Glomerular visceral epithelial cell (primary cell): ENCODE results near the gene ANKMY1.
"Not testable (repeated sequence)": the region's sequence is repeated elsewhere in the genome, so short reads cannot be mapped to it uniquely, and the experiment has no call there.

Experiments
- DNase-seq: peaks from one replicate; pipeline ENCODE4 v3.0.0-alpha.2; 2016; ENCODE audit errors: extremely low spot score

Gene ANKMY1

GRCh38 chr2:240505910-240506309 lies 51.9 kb downstream of the ANKMY1 start:
- DNase-seq = no peak

GRCh38 chr2:240503848-240504247 lies 53.9 kb downstream of the ANKMY1 start:
- DNase-seq = no peak

DNA sequence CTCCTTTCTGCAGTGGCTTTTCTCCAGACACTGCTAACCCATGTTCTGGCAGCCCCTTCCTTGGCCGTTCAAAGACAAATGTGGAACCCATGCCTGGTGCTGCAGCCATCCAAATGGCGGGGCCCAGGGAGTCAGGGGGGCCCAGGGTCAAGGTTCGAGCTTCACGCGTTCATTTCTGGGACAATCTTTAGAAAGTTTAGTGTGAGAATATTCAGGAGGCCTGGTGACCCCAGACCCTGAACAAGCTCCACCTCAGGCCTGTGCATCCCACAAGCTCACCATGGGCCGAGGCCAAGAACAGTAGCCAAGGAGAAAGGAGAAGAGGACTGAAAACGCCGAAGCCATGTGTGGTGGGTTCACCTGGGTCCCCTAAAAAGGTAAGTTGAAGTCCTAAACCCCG lies 54.4 kb downstream of the ANKMY1 start:
- DNase-seq = no peak

DNA sequence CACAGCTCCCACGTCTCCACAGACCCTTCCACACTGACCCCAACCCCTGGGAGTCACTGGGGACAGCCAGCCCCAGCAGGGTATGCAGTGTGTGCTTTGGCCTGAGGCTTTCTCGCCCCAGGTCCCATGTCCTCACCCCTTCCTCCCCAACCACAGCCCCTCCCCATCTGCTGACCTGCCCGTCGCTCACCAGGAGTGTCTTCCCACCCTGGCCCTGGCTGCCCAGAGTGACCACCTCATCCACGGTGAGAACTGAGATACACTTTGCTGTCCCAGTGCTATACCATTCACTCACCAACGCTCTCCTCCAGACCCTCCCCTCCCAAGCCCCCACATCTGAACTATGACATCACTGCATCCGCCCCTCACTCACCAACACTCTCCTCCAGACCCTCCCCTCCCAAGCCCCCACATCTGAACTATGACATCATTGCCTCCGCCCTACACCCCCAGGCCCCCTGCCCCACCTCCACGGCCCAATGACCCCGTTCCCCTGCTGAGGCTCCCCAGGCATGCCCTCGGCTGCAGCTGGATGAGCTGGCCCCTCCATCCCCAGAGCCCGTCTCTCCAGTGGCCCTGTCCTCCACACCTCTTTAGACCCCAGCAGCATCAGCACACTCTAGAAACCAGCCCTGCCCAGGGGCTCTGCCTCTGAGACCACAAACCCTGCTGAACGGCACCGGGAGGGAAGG lies 55.2 kb downstream of the ANKMY1 start:
- DNase-seq = no peak

- no peak for DNase-seq
Observed at GRCh38 chr2:240502059-240502429, 55.7 kb downstream of the ANKMY1 start.

- no peak for DNase-seq
Observed at GRCh38 chr2:240501531-240501991, 56.2 kb downstream of the ANKMY1 start.

DNA sequence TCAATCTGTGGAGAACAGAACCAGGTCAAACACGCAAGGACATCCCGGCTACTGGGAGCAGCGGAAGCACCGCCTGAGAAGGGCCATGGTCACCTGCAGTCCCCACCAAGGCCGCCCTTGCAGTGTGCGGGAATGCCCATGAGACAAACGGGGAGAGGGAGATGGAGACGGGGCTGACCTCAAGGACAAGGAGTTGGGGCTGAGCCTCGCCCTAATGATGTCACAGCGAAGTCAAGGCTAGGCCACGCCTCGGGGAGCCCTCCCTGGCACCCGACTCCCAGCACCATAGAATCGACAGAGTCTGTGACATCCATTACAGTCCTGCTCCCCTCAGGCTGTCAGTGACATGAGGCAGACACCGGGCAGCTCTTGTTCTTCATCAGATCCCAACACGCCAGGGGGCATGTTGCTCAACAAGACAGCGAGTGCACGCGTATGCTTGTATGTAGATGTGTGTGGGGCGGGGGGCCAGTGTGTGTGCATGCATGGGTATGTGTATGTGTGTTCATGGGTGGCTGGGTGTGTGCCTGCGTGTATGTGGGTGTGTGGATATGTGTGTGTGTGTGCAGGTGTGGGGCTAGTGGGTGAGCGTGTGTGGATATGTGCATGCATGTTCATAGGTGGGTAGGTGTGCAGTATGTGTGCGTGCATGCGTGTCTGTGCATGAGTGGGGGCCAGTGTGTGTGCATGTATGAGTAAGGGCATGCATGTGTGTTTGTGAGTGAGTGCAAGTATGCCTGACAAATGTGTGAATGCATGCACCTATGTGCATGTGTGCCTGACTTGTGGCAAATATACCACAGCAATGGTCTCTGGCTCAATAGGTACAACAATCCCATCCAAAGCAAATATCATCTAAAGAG lies 57.0 kb downstream of the ANKMY1 start:
- no peak for DNase-seq

GRCh38 chr2:240499309-240500301 lies 58.2 kb downstream of the ANKMY1 start:
- no peak for DNase-seq

DNA sequence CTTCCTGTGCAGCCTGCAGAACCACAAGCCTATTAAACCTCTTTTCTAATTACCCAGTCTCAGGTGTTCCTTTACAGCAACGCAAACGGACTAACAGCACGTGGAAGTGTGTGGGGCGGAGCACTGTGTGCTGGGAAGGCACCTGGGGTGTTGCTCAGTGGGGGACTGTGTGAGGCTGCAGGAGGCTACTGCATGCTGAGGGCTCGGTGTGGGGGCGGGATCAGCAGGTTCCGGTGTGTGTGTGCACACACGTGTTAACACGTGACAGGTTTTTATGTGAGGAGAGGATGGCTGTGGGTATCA lies 58.9 kb downstream of the ANKMY1 start:
- DNase-seq = no peak

- DNase-seq = no peak
Observed at GRCh38 chr2:240498171-240498957, 59.4 kb downstream of the ANKMY1 start.

DNA sequence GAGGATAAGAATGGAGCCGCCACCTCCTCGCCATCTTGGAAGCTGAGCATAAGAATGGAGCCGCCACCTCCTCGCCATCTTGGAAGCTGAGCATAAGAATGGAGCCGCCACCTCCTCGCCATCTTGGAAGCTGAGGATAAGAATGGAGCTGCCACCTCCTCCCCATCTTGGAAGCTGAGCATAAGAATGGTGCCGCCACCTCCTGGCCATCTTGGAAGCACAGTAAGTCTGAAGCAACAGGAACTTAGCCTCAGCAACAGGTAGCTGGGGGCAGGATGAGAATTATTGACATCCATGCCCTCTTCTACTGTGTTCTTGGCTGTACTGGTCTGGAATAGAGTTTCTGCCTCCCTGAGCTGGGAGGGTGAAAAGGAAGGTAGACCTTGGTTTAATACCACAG lies 60.7 kb downstream of the ANKMY1 start:
- DNase-seq = not testable (repeated sequence)

- not testable (repeated sequence) for DNase-seq
Observed at GRCh38 chr2:240494942-240495341, 62.8 kb downstream of the ANKMY1 start.

- DNase-seq = no peak
Observed at GRCh38 chr2:240494194-240494793, 63.5 kb downstream of the ANKMY1 start.

- no peak for DNase-seq
Observed at GRCh38 chr2:240491483-240491882, 66.3 kb downstream of the ANKMY1 start.

DNA sequence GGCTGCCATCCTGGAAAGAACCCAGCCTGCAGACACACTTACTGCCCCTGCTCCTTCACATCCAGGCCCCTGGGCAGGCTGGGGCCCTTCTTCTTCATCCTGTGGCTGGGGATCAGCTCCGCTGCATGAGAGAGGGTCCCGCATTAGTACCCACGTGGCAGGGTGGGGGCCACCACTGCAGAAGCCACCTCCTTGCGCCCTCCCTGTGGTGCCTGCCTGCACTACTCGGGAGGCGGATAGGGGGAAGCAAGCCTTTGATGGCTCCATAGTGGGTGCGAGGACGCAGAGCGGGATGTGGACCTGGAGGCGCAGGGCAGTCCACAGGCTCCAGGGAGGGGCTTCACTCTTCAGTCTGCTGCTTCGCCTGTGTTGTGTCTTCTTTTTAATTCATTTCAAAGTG lies 75.6 kb downstream of the ANKMY1 start:
- no peak for DNase-seq

GRCh38 chr2:240481720-240482119 lies 76.1 kb downstream of the ANKMY1 start:
- DNase-seq = no peak

GRCh38 chr2:240480834-240481623 lies 76.8 kb downstream of the ANKMY1 start:
- DNase-seq = no peak

DNA sequence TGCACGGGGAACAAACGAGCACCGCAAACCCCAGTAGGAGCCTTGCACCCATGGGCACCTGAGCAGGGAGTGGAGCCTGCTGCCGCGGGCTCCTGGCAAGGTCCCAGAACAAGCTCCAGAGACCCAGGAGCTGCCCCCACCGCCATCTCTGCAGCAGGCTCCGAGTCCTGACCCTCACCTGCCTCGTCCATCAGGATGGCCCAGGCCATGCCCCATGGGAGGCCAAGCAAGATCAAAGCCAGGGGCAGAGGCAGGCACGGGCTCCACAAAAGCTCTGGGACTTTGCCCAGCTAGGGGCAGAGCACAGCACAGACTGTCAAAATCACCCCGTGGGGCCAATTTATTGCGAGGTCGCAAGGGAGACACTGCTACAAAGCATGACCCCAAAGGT lies 78.7 kb downstream of the ANKMY1 start:
- no peak for DNase-seq

GRCh38 chr2:240478346-240479110 lies 79.3 kb downstream of the ANKMY1 start:
- DNase-seq = no peak
